ENCODE measurements around the gene NEU1. TPM values are rescaled to one million over a fixed set of nuclear protein-coding genes. Genes with fewer than 3 reads are reported as not detected.
A peak's percentile ranks its signal among the peaks of the same experiment; 100 is the strongest.
"Not testable (repeated sequence)": the region's sequence is repeated elsewhere in the genome, so short reads cannot be mapped to it uniquely, and the experiment has no call there.

The NEU1 gene
- total and polyA plus RNA-seq, 8 donors = 19.0 to 38.5 (median 24.6) TPM

DNA sequence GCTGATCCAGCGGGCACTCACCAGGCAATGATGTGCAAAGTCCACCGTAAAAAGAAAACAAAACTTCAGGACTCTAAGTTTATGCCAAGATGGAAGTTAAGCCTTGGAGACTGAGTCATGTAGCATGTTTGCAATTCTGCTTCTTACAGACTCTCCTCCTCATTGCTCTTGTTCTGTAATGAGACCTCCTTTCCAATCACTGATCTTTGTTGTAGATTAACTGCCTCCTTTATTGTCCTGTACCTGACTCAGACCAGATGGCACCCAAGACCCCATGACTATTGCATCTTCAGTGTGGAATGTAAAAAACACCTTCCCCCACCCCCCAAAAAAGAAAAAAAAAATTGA, 11.2 kb downstream of the NEU1 start:
- Histone ChIP-seq H3K4me1 (no peaks in the 10 kb centered on the region), H3K4me3 (no peak overlapping the region), H3K9me3 (no peaks in the 10 kb centered on the region), H3K36me3 (no peaks in the 10 kb centered on the region), H3K27me3 (no peaks in the 10 kb centered on the region), H3K27ac (no peak overlapping the region)
- intact Hi-C loops (cut with DNase I) = no loop called here
- FAIRE-seq (no peak), DNase-seq (no peak), ATAC-seq (no peak)
- TF ChIP-seq, protein P1, sequence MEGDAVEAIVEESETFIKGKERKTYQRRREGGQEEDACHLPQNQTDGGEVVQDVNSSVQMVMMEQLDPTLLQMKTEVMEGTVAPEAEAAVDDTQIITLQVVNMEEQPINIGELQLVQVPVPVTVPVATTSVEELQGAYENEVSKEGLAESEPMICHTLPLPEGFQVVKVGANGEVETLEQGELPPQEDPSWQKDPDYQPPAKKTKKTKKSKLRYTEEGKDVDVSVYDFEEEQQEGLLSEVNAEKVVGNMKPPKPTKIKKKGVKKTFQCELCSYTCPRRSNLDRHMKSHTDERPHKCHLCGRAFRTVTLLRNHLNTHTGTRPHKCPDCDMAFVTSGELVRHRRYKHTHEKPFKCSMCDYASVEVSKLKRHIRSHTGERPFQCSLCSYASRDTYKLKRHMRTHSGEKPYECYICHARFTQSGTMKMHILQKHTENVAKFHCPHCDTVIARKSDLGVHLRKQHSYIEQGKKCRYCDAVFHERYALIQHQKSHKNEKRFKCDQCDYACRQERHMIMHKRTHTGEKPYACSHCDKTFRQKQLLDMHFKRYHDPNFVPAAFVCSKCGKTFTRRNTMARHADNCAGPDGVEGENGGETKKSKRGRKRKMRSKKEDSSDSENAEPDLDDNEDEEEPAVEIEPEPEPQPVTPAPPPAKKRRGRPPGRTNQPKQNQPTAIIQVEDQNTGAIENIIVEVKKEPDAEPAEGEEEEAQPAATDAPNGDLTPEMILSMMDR (IDR thresholded peaks at IDR 0.05) = no peak
- 39 to 46% methylated on average over 2 of the region's 2 CpGs for WGBS, 2 donors

DNA sequence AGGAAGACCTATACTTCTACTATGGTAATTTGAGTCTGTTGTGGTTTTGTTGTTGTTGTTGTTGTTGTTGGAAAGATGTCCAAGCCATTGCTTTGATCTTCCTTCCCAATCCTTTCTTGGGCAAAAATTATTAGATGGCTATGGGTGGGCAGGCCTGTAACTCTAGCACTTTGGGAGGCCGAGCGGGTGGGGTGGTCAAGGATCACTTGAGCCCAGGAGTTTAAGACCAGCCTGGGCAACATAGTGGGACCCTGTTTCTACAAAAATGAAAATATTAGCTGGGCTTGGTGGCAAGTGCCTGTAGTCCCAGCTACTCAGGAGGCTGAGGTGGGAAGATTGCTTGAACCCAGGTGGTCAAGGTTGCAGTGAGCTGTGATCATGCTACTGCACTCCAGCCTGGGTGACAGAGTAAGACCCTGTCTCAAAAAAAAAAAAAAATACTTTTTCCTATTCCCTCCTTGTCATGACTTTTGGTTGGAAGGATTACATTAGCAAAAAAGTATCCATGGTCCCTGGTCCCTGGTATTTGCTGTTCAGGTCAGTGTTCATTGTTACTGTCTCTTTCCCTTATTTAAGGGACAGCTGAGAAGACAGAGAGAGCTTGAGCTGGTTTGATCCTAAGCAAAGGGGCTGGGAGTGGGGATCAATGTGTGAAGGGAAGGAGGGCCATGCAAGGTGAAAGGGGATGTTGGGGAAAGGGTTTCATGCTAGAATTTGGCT, 11.7 kb downstream of the NEU1 start:
- H3K27ac ChIP-seq = no peak overlapping the region
- DNase-seq (no peak), ATAC-seq (no peak), FAIRE-seq (no peak)
- intact Hi-C loops (cut with DNase I) = no loop called here
- TF ChIP-seq, protein P1 (IDR thresholded peaks at IDR 0.05) = no peak
- no peaks in the 10 kb centered on the region for H3K27me3 ChIP-seq
- H3K4me3 ChIP-seq = no peak overlapping the region
- H3K9me3 ChIP-seq = no peaks in the 10 kb centered on the region
- no peaks in the 10 kb centered on the region for H3K36me3 ChIP-seq
- no peaks in the 10 kb centered on the region for H3K4me1 ChIP-seq
- WGBS, 2 donors = 96 to 98% methylated on average over 2 of the region's 2 CpGs

GRCh38 chr6:31847276-31847978, 15.2 kb downstream of the NEU1 start:
- intact Hi-C loops (cut with DNase I) = no loop called here
- 82 to 88% methylated on average over 2 of the region's 2 CpGs for WGBS, 2 donors
- no peaks in the 10 kb centered on the region for H3K27me3 ChIP-seq

DNA sequence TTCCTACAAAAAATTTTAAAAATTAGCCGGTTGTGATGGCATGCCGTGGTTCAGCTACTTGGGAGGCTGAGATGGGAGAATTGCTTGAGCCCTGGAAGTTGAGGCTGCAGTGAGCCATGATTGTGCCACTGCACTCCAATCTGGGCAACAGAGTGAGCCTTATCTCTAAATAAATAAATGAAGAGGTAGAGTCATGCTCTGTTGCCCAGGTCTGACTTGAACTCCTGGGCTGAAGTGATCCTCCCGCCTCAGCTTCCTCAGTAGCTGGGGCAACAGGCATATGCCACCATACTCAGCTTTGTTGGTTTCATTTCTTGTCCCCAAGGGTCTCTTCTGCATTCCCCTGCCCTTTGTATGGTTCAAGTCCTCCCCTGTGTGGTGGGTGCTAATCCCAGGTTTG, 18.1 kb downstream of the NEU1 start:
- TF ChIP-seq, protein P1 (IDR thresholded peaks at IDR 0.05) = no peak
- DNase-seq = no peak
- Histone ChIP-seq H3K4me3 (no peak overlapping the region), H3K36me3 (peaks cover 0 to 4% (median 0%) of the 10 kb centered on the region in 3 donors), H3K4me1 (no peaks in the 10 kb centered on the region), H3K27ac (no peak overlapping the region), H3K27me3 (no peaks in the 10 kb centered on the region), H3K9me3 (no peaks in the 10 kb centered on the region)
- intact Hi-C loops (cut with DNase I) = no loop called here
- 87 to 89% methylated on average over 3 of the region's 3 CpGs for WGBS, 2 donors
- no peak for FAIRE-seq
- ATAC-seq = peak in 2 of 4 donors; percentile 26 to 33

More at GRCh38 chr6:31847276-31847978, 15.2 kb downstream of the NEU1 start:
- DNase-seq = no peak
- H3K9me3 ChIP-seq = no peaks in the 10 kb centered on the region
- H3K36me3 ChIP-seq = no peaks in the 10 kb centered on the region
- no peak overlapping the region for H3K27ac ChIP-seq
- TF ChIP-seq, protein P1 (IDR thresholded peaks at IDR 0.05) = no peak
- no peaks in the 10 kb centered on the region for H3K4me1 ChIP-seq
- ATAC-seq = no peak
- no peak for FAIRE-seq
- no peak overlapping the region for H3K4me3 ChIP-seq

DNA sequence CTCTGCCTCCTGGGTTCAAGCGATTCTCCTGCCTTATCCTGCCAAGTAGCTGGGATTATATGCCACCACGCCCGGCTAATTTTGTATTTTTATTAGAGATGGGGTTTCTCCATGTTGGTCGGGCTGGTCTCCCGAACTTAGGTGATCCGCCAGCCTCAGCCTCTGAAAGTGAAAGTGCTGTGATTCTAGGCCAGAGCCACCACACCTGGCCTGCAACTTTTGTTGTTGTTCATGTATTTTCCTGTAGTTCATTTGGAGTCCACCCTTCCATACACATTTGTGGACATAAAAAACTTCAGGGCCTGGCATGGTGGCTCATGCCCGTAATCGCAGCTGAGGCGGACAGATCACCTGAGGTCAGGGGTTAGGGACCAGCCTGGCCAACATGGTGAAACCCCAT, 20.6 kb downstream of the NEU1 start:
- intact Hi-C loops (cut with DNase I) = no loop called here
- H3K36me3 ChIP-seq = peaks cover 0 to 16% (median 9%) of the 10 kb centered on the region in 3 donors
- DNase-seq (no peak), ATAC-seq (no peak), FAIRE-seq (no peak)
- 90 to 92% methylated on average over 9 of the region's 9 CpGs for WGBS, 2 donors
- no peak overlapping the region for H3K27ac ChIP-seq
- peaks cover 10 to 16% (median 14%) of the 10 kb centered on the region in 3 donors for H3K4me1 ChIP-seq
- no peaks in the 10 kb centered on the region for H3K9me3 ChIP-seq
- H3K27me3 ChIP-seq = no peaks in the 10 kb centered on the region
- no peak overlapping the region for H3K4me3 ChIP-seq
- TF ChIP-seq, protein P1 (IDR thresholded peaks at IDR 0.05) = no peak

DNA sequence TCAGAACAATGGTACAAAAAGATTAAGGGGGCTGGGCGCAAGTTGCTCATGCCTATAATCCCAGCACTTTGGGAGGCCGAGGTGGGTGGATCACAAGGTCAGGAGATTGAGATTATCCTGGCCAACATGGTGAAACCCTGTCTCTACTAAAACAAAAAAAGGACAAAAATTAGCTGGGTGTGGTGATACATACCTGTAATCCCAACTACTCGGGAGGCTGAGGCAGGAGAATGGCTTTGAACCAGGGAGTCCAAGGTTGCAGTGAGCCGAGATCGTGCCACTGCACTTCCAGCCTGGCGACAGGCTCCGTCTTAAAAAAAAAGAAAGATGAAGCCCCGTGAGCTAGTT, 22.9 kb downstream of the NEU1 start:
- not testable (repeated sequence) for ATAC-seq, H3K4me3 ChIP-seq, H3K9me3 ChIP-seq, H3K27me3 ChIP-seq, H3K27ac ChIP-seq, DNase-seq, FAIRE-seq
- H3K4me1 ChIP-seq = peaks cover 12 to 27% (median 14%) of the 10 kb centered on the region in 3 donors
- intact Hi-C loops (cut with DNase I) = loop anchor here in 1 of 3 donors (10.0 kb wide), 1 partner anchor 65 kb away; the partner anchor contains the start of gene VWA7
- WGBS, 2 donors = 89 to 95% methylated on average over 8 of the region's 8 CpGs
- H3K36me3 ChIP-seq = peaks cover 0 to 16% (median 9%) of the 10 kb centered on the region in 3 donors
